AG09309 (cell line): ENCODE data around the gene ABCG1.

ENCODE experiments used
- DNase-seq: peaks from one replicate; pipeline ENCODE4 v3.0.0-alpha.2; 2010; ENCODE audit warnings: low read depth
- H3K4me3 ChIP-seq: 2 replicates; pipeline ENCODE4 v1.5.1; 2011; ENCODE audit warnings: mild to moderate bottlenecking, low read depth, low read length, moderate library complexity; ENCODE audit not compliant: control insufficient read depth
- CTCF ChIP-seq: IDR thresholded peaks from 2 replicates; pipeline ENCODE4 v1.5.1; 2011; ENCODE audit warnings: mild to moderate bottlenecking, low read depth, low read length, inconsistent platforms; ENCODE audit not compliant: insufficient read depth, control insufficient read depth; ENCODE audit errors: missing control alignments

Gene ABCG1

GRCh38 chr21:42232176-42232825 lies 13.4 kb downstream of the ABCG1 start:
- H3K4me3 ChIP-seq: no peak overlapping the region
- no peak for DNase-seq
- no peak for TF ChIP-seq CTCF

GRCh38 chr21:42233067-42233961 lies 14.4 kb downstream of the ABCG1 start:
- no peak for TF ChIP-seq CTCF
- DNase-seq: no peak
- no peak overlapping the region for H3K4me3 ChIP-seq

- no peak for TF ChIP-seq CTCF
- no peak overlapping the region for H3K4me3 ChIP-seq
- DNase-seq: no peak
Measured at GRCh38 chr21:42234041-42234440, 15.1 kb downstream of the ABCG1 start.

- H3K4me3 ChIP-seq: no peak overlapping the region; the same call in 1 of the 2 replicates
- TF ChIP-seq CTCF: no peak
- DNase-seq: no peak
Measured at GRCh38 chr21:42234464-42235241, 15.7 kb downstream of the ABCG1 start.

- H3K4me3 ChIP-seq: no peak overlapping the region
- no peak for DNase-seq
- no peak for TF ChIP-seq CTCF
Measured at GRCh38 chr21:42235593-42235992, 16.7 kb downstream of the ABCG1 start.

- TF ChIP-seq CTCF: no peak
- DNase-seq: no peak
- H3K4me3 ChIP-seq: no peak overlapping the region
Measured at GRCh38 chr21:42236014-42236413, 17.1 kb downstream of the ABCG1 start.
